HCT116 (cell line): Measurements from ENCODE around the gene SLC35E4. TPM values are rescaled to one million over a fixed set of nuclear protein-coding genes. Genes with fewer than 3 reads are reported as not detected.

Experiments
- ATAC-seq: fragments of 200-7000 bp; cut with Tn5 transposase; 2 replicates; pipeline ENCODE4 v1.9.1; 2020; ENCODE audit warnings: mild to moderate bottlenecking, moderate library complexity
- BruUV-seq: library from RNA; stranded (reverse); fragments of 400-500 nt; replicated peaks from 2 replicates; lab custom pipeline; 2021; lab: Mats Ljungman, UMichigan
- CTCF ChIA-PET: fragments of 300-600 bp; sonication (Branson Sonifier 250); formaldehyde crosslinking; loops from one replicate; lab custom pipeline; 2021; ENCODE audit warnings: antibody characterized with exemption; lab: Charles Lee
- POLR2A ChIA-PET: fragments of 300-600, 350-600 bp; sonication (Branson Sonifier 250); formaldehyde crosslinking; loops from one replicate; lab custom pipeline; 2021; ENCODE audit warnings: antibody characterized with exemption; lab: Charles Lee
- RAD21 ChIA-PET, 2 experiments: fragments of 300-600 bp; sonication (Branson Sonifier 250); formaldehyde crosslinking; loops; one replicate each; lab custom pipeline; 2023; ENCODE audit warnings: low total read pairs in 2 of 2; ENCODE audit not compliant: uncharacterized antibody in 2 of 2, unreplicated experiment in 2 of 2, low non-redundant PET in 1 of 2; lab: Charles Lee
- DNase-seq: peaks from one replicate; pipeline ENCODE4 v3.0.0-alpha.2; 2010; ENCODE audit warnings: low read depth, low spot score
- H2AFZ ChIP-seq: fragments of 200-600 bp; shearing (Covaris generic), sonication (generic); 2 replicates; pipeline ENCODE4 v1.6.1; 2017; ENCODE audit warnings: low read depth, mixed run types, mixed read lengths, antibody characterized with exemption, low read length; ENCODE audit not compliant: poor library complexity, severe bottlenecking
- H3K27ac ChIP-seq: 2 replicates; pipeline ENCODE4 v1.5.1; 2012; ENCODE audit warnings: low read depth, low read length
- H3K27me3 ChIP-seq: fragments of 200-600 bp; sonication (generic); 2 replicates; pipeline ENCODE4 v1.6.1; 2016; ENCODE audit warnings: mixed run types, low read length, mixed read lengths; ENCODE audit not compliant: insufficient read depth
- H3K36me3 ChIP-seq, 2 experiments: fragments of 200-500 bp in 1 of 2; fragments of 200-600 bp in 1 of 2; sonication (Bioruptor generic) in 1 of 2; sonication (generic) in 1 of 2; 2 replicates each; pipeline versions ENCODE4 v1.5.1 to v1.6.1; 2014 to 2016; ENCODE audit warnings: low read length in 2 of 2, inconsistent platforms in 1 of 2, mixed read lengths in 1 of 2, mixed run types in 1 of 2; ENCODE audit not compliant: insufficient read depth in 2 of 2, control insufficient read depth in 1 of 2
- H3K4me1 ChIP-seq, 2 experiments: fragments of 200-600 bp in 1 of 2; sonication (generic) in 1 of 2; 2 replicates each; pipeline versions ENCODE4 v1.5.1 to v1.6.1; 2012 to 2017; ENCODE audit warnings: low read length in 2 of 2, inconsistent platforms in 1 of 2, mild to moderate bottlenecking in 1 of 2, mixed read lengths in 1 of 2, mixed run types in 1 of 2, moderate library complexity in 1 of 2; ENCODE audit not compliant: insufficient read depth in 2 of 2, control insufficient read depth in 1 of 2
- H3K4me2 ChIP-seq: fragments of 200-600 bp; sonication (generic); 2 replicates; pipeline ENCODE4 v1.6.1; 2017; ENCODE audit warnings: mixed run types, low read length, mixed read lengths
- H3K4me3 ChIP-seq, 2 experiments: fragments of 200-600 bp in 1 of 2; sonication (generic) in 1 of 2; replicated peaks in 1 of 2; 2 replicates each; pipeline ENCODE4 v1.5.1; 2011 to 2016; ENCODE audit warnings: low read length in 2 of 2, control low read depth in 1 of 2, low read depth in 1 of 2, mild to moderate bottlenecking in 1 of 2, mixed read lengths in 1 of 2, mixed run types in 1 of 2
- H3K79me2 ChIP-seq: fragments of 200-600 bp; sonication (generic); 2 replicates; pipeline ENCODE4 v1.6.1; 2017; ENCODE audit warnings: mild to moderate bottlenecking, mixed run types, low read length, moderate library complexity, mixed read lengths; ENCODE audit not compliant: insufficient read depth
- H3K9ac ChIP-seq: fragments of 200-600 bp; sonication (generic); 2 replicates; pipeline ENCODE4 v1.6.1; 2016; ENCODE audit warnings: low read length, mixed read lengths
- H3K9me2 ChIP-seq: fragments of 200-600 bp; sonication (generic), shearing (Covaris generic); 2 replicates; pipeline ENCODE4 v1.6.1; 2017; ENCODE audit warnings: mixed run types, mild to moderate bottlenecking, moderate library complexity; ENCODE audit not compliant: insufficient read depth
- H3K9me3 ChIP-seq, 2 experiments: fragments of 200-500 bp in 1 of 2; fragments of 200-600 bp in 1 of 2; sonication (Bioruptor generic) in 1 of 2; sonication (generic) in 1 of 2; 2 replicates each; pipeline ENCODE4 v1.6.1; 2014 to 2017; ENCODE audit warnings: low read length in 2 of 2, mixed read lengths in 2 of 2, inconsistent platforms in 1 of 2, low read depth in 1 of 2, mild to moderate bottlenecking in 1 of 2, mixed run types in 1 of 2, moderate library complexity in 1 of 2; ENCODE audit not compliant: control insufficient read depth in 1 of 2, insufficient read depth in 1 of 2
- H4K20me1 ChIP-seq: fragments of 200-600 bp; sonication (generic), shearing (Covaris generic); 2 replicates; pipeline ENCODE4 v1.6.1; 2017; ENCODE audit warnings: mixed run types, mild to moderate bottlenecking, moderate library complexity; ENCODE audit not compliant: insufficient read depth
- CBX3 ChIP-seq: IDR thresholded peaks from 2 replicates; pipeline ENCODE4 v1.6.1; 2012; ENCODE audit warnings: low read depth
- CEBPB ChIP-seq: IDR thresholded peaks from 2 replicates; pipeline ENCODE4 v1.6.1; 2012; ENCODE audit warnings: low read depth
- EGR1 ChIP-seq: IDR thresholded peaks from 2 replicates; pipeline ENCODE4 v1.6.1; 2012; ENCODE audit warnings: low read depth
- ELF1 ChIP-seq: IDR thresholded peaks from 2 replicates; pipeline ENCODE4 v1.6.1; 2012; ENCODE audit warnings: low read depth, borderline replicate concordance
- EZH2 ChIP-seq: fragments of 200-600 bp; sonication (generic); IDR thresholded peaks from 2 replicates; pipeline ENCODE4 v1.6.1; 2017; ENCODE audit warnings: antibody characterized with exemption, mixed run types
- EZH2phosphoT487 ChIP-seq: fragments of 200-600 bp; IDR thresholded peaks from 2 replicates; pipeline ENCODE4 v1.6.1; 2018; ENCODE audit warnings: antibody characterized with exemption, borderline replicate concordance
- FOSL1 ChIP-seq: IDR thresholded peaks from 2 replicates; pipeline ENCODE4 v1.6.1; 2012; ENCODE audit warnings: low read depth
- JUND ChIP-seq: IDR thresholded peaks from 2 replicates; pipeline ENCODE4 v1.6.1; 2012
- POLR2A ChIP-seq: IDR thresholded peaks from 2 replicates; pipeline ENCODE4 v1.7.0; 2011; ENCODE audit warnings: borderline replicate concordance; ENCODE audit not compliant: insufficient read depth, insufficient read length; ENCODE audit errors: extremely low read depth
- POLR2AphosphoS5 ChIP-seq: IDR thresholded peaks from 2 replicates; pipeline ENCODE4 v1.6.1; 2011; ENCODE audit warnings: mild to moderate bottlenecking, low read depth, low read length, moderate library complexity
- RAD21 ChIP-seq: IDR thresholded peaks from 2 replicates; pipeline ENCODE4 v1.6.1; 2012; ENCODE audit warnings: low read depth, mild to moderate bottlenecking
- SIN3A ChIP-seq: IDR thresholded peaks from 2 replicates; pipeline ENCODE4 v1.6.1; 2012; ENCODE audit warnings: low read depth
- SP1 ChIP-seq: IDR thresholded peaks from 2 replicates; pipeline ENCODE4 v1.6.1; 2012; ENCODE audit warnings: low read depth
- SRF ChIP-seq: IDR thresholded peaks from 2 replicates; pipeline ENCODE4 v1.6.1; 2012; ENCODE audit warnings: low read depth
- TCF7L2 ChIP-seq: IDR thresholded peaks from 2 replicates; pipeline ENCODE4 v1.7.0; 2011; ENCODE audit warnings: borderline replicate concordance, inconsistent platforms; ENCODE audit not compliant: insufficient read depth, insufficient read length; ENCODE audit errors: extremely low read depth
- YY1 ChIP-seq: IDR thresholded peaks from 2 replicates; pipeline ENCODE4 v1.6.1; 2011; ENCODE audit warnings: low read length, low read depth, moderate library complexity, mild to moderate bottlenecking; ENCODE audit not compliant: insufficient replicate concordance; ENCODE audit errors: extremely low read depth
- ZFX ChIP-seq: fragments of 450-650 bp; IDR thresholded peaks from 2 replicates; pipeline ENCODE4 v1.6.1; 2017
- ZNF274 ChIP-seq: fragments of 200-500 bp; sonication (Bioruptor generic); IDR thresholded peaks from 2 replicates; pipeline ENCODE4 v1.6.1; 2014; ENCODE audit warnings: mild to moderate bottlenecking, low read depth, low read length, inconsistent platforms
- intact Hi-C: fragments of 100-400 bp; cut with micrococcal nuclease; formaldehyde crosslinking; loops from 2 replicates; pipeline ENCODE4 v1.10.0; 2022
- total RNA-seq: library from RNA; stranded (reverse); gene quantifications from one replicate; pipeline ENCODE4 v1.2.1, GENCODE V29; 2021; ENCODE audit not compliant: unreplicated experiment
- TF ChIP-seq, protein P1 (sequence below), 3 experiments: fragments of 200-600 bp in 1 of 3; sonication (generic) in 1 of 3; IDR thresholded peaks in 2 of 3; conservative IDR thresholded peaks in 1 of 3; 2 replicates each; pipeline ENCODE4 v1.5.1; 2012 to 2017; ENCODE audit warnings: low read depth in 2 of 3, low read length in 2 of 3, antibody characterized with exemption in 1 of 3, borderline replicate concordance in 1 of 3, control low read depth in 1 of 3, mild to moderate bottlenecking in 1 of 3, mixed read lengths in 1 of 3, mixed run types in 1 of 3, moderate library complexity in 1 of 3; ENCODE audit not compliant: insufficient read depth in 1 of 3

Gene SLC35E4
- total RNA-seq, 1 experiment from 2014 or later, result 6.2 TPM

DNA sequence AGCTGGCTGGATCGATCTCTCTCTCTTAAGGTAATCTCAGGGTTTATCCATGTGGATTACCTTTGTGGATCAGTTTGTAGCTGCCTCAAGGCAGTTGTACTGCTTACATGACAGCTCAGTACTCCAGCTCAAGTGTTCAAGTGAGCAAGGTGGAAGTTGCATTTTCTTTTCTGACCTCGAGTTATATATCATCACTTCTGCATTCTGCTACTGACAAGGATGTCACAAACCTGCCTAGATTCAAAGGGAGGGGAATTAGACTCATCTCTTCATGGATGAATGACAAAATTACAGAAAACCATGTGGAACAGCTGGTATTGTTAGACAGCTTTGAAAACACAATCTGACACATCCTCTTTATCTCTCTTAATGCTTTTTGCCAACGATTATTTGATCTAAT is 34.7 kb upstream of the SLC35E4 start:
- no peaks in the 10 kb centered on the region for H4K20me1 ChIP-seq
- no peak overlapping the region for H3K9ac ChIP-seq
- no peaks in the 10 kb centered on the region for H3K79me2 ChIP-seq
- no peak overlapping the region for H2AFZ ChIP-seq
- no peak overlapping the region for H3K4me2 ChIP-seq
- DNase-seq (no peak), ATAC-seq (no peak)
- no peak overlapping the region for H3K27ac ChIP-seq
- H3K9me3 ChIP-seq, result no peaks in the 10 kb centered on the region
- TF ChIP-seq SP1 (no peak), RAD21 (no peak), CEBPB (no peak), JUND (no peak), ELF1 (no peak), TCF7L2 (no peak), ZFX (no peak), YY1 (no peak), FOSL1 (no peak), EZH2 (no peak), SIN3A (no peak), SRF (no peak), ZNF274 (no peak), POLR2AphosphoS5 (no peak), EZH2phosphoT487 (no peak), CBX3 (no peak), POLR2A (no peak), EGR1 (no peak)
- TF ChIP-seq, protein P1, sequence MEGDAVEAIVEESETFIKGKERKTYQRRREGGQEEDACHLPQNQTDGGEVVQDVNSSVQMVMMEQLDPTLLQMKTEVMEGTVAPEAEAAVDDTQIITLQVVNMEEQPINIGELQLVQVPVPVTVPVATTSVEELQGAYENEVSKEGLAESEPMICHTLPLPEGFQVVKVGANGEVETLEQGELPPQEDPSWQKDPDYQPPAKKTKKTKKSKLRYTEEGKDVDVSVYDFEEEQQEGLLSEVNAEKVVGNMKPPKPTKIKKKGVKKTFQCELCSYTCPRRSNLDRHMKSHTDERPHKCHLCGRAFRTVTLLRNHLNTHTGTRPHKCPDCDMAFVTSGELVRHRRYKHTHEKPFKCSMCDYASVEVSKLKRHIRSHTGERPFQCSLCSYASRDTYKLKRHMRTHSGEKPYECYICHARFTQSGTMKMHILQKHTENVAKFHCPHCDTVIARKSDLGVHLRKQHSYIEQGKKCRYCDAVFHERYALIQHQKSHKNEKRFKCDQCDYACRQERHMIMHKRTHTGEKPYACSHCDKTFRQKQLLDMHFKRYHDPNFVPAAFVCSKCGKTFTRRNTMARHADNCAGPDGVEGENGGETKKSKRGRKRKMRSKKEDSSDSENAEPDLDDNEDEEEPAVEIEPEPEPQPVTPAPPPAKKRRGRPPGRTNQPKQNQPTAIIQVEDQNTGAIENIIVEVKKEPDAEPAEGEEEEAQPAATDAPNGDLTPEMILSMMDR (IDR thresholded peaks at IDR 0.05 in 2 of 3, conservative IDR thresholded peaks at IDR 0.05 in 1 of 3; ENCODE audit: borderline replicate concordance in 1 of 3, insufficient read depth in 1 of 3, low read depth in 2 of 3, low read length in 2 of 3), result no peak
- H3K4me1 ChIP-seq, result peaks cover 3 to 11% of the 10 kb centered on the region in 2 experiments
- H3K27me3 ChIP-seq, result no peaks in the 10 kb centered on the region
- intact Hi-C loops, result loop anchor here (10.0 kb wide), 1 partner anchor 154 kb away; no protein-coding TSS in a partner anchor
- POLR2A ChIA-PET, result no interaction called here
- no peaks in the 10 kb centered on the region for H3K36me3 ChIP-seq
- RAD21 ChIA-PET, result no interaction called here
- BruUV-seq, result no TSS peak
- no peaks in the 10 kb centered on the region for H3K9me2 ChIP-seq
- H3K4me3 ChIP-seq, result no peak overlapping the region
- CTCF ChIA-PET, result interaction anchor here (1.8 kb wide), 1 partner anchor 34 kb away, joined by 6 read pairs; no protein-coding TSS in a partner anchor
